ENCODE data around the gene MMS22L.
A peak's percentile ranks its signal among the peaks of the same experiment; 100 is the strongest.

Gene MMS22L, protein sequence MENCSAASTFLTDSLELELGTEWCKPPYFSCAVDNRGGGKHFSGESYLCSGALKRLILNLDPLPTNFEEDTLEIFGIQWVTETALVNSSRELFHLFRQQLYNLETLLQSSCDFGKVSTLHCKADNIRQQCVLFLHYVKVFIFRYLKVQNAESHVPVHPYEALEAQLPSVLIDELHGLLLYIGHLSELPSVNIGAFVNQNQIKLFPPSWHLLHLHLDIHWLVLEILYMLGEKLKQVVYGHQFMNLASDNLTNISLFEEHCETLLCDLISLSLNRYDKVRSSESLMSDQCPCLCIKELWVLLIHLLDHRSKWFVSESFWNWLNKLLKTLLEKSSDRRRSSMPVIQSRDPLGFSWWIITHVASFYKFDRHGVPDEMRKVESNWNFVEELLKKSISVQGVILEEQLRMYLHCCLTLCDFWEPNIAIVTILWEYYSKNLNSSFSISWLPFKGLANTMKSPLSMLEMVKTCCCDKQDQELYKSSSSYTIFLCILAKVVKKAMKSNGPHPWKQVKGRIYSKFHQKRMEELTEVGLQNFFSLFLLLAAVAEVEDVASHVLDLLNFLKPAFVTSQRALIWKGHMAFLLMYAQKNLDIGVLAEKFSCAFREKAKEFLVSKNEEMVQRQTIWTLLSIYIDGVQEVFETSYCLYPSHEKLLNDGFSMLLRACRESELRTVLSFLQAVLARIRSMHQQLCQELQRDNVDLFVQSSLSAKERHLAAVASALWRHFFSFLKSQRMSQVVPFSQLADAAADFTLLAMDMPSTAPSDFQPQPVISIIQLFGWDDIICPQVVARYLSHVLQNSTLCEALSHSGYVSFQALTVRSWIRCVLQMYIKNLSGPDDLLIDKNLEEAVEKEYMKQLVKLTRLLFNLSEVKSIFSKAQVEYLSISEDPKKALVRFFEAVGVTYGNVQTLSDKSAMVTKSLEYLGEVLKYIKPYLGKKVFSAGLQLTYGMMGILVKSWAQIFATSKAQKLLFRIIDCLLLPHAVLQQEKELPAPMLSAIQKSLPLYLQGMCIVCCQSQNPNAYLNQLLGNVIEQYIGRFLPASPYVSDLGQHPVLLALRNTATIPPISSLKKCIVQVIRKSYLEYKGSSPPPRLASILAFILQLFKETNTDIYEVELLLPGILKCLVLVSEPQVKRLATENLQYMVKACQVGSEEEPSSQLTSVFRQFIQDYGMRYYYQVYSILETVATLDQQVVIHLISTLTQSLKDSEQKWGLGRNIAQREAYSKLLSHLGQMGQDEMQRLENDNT

DNA sequence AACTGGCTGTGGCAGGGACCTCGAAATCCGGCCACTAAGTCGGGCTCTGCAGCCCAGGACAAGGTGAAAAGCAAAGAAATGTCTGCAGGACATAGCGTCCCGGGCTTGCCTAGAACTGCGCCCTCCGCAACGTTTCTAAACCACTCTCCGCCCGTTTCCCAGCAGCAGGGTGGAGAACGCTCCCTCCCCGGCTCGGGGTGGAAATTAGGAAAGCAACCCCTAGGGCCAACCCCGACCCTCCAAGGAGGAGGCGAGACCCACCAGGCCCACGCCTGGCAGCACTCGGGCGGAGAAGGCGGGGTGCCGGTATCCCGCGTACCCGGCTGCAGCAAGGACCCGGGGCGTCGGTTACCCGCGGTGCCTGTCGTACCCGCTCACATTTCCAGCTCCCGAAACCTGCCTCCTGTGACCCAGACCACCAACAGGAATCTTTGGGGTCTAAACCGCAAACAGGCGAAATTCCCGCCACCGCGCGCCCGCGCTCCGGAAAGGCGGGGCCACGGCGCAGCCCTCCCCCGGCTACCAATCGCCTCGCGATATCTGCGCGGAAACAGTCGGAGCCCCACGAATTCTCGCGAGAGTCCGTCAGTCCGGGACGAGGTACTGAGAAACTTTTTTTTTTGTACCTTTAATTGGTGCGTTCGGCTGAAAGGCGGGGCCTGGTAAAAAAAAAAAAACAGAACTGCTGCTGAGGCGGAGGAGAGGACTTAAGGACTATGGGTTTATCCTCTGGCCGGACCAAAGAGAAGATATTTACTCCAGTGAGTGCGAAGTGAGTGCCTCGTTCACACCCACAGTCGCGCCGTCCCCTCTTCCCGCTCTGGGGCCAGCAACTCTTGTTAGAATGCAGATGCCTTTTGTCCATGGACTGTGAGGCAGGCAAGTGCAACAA is at the start of gene MMS22L:
Gene MMS22L, minus strand, starts transcription at position 491 of the 892 bp plus-strand sequence. CDS start 739 bp downstream, outside the sequence.
- DNase-seq = peak; percentile 91

DNA sequence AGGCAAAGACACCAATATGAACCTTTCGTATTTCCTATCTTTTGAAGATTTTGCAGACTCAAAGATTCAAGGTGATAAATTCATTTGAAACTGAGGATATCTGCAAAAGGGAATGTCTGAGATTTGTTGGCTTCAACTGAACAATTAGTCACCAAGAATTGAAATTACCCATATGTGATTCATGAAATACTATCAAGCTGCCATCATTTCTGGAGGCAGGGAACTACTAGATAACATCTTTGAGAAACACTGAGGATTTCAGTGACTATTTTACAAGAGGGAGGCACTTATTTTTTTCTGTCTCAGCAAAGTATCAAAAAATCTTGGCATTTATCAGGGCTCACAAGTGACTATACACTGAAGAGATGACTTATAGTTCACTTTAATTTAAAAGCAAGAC is 39.8 kb upstream of the MMS22L start:
- DNase-seq = peak; percentile 4

DNA sequence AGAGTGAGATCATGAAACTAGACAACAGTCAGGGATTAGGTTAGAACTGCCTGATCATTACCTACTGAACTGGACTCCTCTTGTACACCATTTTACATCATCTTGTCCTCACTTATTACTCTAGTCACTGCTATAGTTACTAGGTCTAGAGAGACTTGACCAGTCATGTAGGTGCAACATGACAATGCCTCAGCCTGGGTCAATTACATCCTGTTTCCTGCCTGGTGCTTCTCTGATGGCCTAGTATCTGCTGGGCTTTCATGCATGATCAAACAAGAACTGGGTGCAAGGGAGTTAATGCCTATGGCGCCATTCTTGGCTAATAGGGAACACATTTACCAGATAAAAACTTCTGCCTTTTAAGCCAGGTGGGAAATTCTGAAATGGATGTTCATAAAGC is 39.2 kb upstream of the MMS22L start:
- no peak for DNase-seq

DNA sequence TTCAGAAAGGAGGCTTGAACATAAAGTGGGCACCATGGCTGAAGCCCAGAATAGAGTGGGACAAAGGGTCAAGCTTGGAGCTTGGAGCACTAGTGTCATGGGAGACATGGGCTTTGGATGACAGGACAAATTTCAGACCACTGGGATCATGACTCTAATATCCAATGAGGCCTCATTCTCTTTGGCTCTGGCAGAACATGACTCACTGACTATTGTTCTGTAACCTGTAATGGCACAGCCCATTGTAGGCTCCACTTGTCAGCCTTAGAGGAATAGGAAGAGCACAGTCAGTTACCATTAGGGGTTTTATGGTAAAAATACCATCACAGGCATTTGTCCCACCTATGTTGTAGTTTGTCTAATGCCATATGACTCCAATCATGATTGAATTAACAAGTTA is 34.0 kb upstream of the MMS22L start:
- no peak for DNase-seq

DNA sequence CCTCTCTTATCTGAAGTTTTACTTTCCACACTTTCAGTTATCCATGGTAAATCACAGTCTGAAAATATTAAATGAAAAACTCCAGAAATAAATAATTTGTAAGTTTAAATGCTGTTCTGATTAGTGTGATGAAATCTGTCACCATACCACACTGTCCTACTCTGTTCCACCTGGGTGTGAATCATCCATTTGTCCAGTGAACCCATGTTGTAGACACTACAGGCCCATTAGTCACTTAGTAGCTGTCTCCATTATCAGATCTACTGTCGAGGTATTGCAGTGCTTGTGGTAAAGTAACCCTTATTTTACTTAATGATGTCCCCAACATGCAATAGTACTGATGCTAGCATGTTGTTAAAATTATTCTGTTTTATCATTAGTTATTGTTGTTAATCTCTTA is 29.2 kb upstream of the MMS22L start:
- DNase-seq = no peak

DNA sequence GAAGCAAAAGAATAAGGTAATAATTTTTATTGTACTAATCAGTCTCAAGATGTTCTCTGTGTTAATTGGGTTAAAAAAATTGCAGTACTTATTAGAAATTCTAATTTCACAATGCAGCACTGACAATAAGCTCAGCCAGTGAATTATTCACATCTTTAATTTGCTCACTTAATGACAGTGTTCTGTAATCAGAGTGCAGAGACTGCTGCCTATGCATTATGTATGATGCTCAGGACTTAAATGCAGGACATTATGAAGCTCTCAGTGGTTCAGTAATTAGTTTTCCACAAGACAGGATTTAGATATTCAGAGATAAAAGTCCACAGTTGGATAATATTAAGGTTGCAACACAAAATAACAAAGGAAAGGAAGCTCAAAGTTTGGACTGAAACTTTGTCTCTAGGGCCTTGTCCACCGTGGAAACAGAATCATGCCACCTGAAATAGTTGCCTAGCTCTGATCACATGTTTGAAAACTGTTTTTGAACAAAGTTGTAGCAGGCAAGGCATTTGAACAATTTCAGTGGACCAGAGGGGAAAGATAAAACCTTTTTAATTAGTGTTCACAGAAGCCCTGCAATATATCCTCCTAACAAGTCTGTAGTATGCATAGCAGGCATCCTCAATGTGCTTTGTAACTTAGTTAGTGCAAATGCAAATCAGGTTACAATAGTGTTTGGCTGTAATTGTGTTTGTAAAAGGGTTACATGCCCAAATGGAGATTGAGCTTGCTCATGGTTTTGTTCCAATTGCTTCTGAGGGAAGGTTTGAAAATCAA is 23.7 kb upstream of the MMS22L start:
- no peak for DNase-seq

DNA sequence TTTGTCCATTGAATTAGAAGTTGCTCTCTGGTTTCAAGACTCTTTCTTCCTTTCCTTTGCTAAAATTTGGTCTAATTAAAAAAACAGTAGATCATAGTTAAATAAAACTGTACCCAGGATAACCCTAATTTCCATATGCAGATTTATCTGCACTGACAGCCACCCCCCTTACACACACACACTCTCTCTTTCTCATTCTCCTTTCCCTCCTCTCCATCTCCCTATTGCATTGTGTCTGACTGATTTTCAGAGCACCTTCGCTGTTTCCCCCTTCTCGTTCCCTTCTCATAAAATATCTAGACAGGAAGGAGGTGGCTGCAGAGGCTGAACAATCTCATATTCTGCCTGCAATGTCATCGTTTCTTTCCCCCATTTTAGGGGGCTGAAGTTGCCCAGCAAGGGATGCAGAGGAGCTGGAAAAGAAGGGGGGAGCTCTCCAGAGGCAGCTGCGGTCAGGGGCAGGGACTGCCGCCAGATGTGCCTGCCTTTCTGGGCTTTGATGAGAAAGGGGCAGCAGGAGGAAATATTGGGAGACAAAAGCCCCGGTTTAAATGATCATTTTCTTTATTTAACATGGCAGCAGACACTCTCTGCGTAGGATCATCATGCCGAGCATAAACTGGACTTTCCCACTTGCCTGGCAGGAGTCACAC is 22.5 kb upstream of the MMS22L start:
- no peak for DNase-seq

DNA sequence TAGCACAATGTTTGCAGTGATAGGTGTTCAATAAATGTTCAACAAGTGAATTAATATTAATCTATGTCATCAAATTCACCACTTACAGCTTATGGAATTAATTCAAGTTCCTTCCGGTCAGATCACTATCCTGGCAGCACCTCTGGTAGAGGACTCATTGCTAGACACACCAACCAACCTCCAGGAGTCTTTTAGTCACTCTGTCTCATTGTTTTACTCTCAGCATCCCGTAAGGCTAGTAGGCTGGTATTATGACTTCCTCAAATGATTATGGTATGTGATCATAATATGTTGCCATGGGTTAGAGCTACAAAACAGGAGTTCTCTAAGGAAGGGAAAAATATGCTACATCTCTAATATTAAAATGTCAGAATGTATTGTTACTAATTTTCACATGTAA is 21.7 kb upstream of the MMS22L start:
- DNase-seq = no peak

DNA sequence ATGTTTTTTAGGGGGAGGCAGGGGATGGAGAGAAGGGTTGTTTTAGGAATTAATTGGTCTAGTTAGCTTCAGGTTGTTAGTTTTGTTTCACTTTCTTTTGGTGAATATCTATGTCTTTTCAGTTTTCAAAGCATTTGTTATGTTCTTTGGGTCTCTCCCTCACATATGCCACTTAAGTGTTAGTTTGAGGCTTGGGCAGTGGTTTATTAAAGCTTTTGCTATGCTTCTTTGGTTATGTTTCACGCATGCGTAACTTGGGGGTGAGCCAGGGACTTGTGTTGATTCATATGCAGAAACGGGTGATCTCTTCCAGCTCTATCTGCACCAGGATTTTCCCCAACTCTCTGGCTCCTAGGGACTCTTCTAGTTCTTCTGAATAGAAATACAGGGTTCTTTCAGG is 11.4 kb upstream of the MMS22L start:
- no peak for DNase-seq

DNA sequence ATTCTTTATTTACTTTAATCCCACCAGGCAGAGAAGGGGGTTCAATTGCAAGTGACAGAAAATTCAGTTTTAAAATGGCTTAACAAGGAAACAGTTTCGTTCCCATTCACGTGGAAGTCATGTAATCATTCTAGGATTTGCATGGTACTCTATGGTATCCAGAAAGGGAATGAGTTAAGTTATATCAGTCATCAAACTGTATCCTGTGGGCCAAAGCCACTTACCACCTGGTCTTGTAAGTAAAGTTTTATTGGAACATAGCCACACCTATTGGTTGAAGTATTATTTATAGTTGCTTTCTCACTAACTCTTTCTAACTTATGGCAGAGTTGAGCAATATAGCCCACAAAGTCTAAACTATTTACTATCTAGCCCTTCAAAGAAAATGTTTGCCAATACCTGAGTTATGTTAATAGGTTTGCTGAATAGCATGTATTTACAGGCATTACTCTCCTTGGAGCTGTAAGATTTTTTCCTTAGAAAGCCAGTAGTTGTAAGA is 10.2 kb upstream of the MMS22L start:
- DNase-seq = no peak

DNA sequence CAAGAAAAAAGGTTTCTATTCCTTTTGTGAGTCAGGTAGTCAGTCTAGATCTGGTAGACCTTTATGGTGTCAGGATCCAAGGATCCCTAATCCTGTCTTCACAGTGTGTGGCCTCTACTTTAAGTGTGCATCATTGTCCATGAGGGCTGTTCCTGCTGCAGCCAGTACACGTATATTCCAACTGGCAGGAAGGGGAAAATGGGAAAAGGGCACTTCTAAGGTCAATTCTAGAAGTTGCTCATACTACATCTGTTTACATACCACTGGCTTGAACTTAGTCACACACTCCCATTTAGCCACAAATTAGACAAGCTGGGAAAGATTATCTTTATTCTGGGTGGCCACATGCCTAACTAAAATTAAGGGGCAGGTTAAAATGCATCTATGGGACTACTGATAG is 9.7 kb upstream of the MMS22L start:
- no peak for DNase-seq

DNA sequence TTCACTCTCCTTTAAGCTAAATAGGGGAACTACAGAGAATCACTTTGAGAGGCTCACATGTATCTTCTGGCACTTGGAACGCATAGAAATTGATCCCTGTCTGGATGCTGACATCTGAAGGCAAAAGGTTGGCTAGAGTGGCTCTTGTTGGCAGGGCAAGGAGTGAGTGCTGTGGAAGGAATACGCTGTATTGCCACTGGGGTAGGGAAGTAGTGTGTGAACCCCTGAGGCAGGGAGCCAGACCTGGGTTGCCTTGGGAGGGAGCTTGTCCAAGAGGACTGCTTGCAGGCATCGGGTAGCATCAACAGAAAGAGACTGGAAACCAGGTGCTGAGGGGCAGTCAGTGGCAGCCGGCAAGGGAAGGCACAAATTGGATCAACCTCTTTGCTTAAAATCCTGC is 8.9 kb upstream of the MMS22L start:
- no peak for DNase-seq

DNA sequence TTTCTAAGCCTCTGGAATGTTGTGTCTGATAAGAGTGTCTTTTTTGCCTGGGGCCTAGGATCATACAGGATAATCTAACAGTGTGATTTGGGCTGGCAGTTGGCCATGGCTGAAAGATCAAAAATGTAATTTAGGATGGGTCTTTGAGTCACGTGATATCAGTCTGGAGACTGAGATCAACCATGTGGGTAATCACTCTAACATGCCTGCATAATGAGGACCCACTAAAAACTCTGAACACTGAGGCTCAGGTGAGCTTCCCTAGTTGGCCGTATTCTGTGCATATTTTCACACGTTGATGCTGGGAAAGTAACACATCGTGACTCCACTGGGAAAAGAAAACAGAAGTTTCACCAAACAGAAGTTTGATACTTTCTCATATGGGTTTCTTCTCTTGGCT is 6.3 kb upstream of the MMS22L start:
- DNase-seq = no peak

DNA sequence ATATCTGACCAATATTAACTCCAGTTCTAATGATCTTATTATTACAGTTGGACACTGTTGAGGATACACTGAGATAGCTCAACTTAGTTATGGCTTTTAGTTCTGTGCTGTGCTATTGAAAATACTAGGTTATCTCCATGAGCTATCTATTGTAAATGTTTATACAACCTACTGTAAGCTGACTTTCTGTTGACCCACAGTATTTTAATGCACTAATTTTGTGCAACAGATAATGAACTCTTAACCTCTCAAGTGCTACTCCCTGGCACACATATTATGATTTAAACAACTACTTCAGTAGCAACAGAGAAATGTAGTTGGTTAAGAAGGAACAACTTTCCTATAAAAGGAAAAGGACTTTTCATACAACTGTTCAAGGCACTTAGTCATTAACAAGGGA is 5.2 kb upstream of the MMS22L start:
- DNase-seq = no peak

DNA sequence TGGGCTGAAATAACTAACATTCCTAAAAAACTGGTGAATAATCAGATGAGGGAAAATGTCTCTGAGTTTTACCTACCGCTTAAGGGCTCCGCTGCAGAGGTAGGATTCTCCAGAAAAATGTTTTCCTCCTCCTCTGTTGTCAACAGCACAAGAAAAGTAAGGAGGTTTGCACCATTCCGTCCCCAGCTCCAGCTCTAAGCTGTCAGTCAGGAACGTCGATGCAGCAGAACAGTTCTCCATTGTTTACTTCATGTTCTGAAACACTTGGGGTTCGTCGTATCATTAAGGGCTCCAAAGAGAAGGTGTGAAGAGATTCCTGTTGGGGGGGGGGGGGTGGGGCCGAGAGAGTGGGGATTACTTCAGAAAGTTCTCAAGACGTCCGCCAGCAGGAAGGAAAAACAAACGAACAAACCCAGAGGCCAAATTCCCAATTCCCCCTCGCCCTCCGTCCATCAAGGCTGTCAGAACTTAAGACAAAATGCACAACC is 734 bp downstream of the MMS22L start:
- no peak for DNase-seq

DNA sequence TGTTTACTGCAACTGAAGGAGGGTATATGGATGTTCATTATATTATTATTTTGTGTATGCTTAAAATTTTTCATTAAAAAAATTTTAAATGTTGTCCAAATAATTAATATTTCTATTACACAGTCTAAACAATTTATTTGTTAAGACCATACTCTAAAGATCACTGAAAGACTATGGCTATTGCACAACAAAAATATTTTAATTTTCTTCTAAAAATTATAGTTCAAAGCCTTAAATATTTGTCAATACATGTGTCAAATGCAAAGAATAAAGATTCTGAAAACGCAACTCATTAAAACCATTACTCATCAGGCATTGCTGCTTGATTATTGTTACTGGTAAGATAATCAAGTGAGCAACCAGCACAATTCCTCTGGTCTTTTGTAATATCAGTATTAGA is 2.2 kb downstream of the MMS22L start:
- no peak for DNase-seq

DNA sequence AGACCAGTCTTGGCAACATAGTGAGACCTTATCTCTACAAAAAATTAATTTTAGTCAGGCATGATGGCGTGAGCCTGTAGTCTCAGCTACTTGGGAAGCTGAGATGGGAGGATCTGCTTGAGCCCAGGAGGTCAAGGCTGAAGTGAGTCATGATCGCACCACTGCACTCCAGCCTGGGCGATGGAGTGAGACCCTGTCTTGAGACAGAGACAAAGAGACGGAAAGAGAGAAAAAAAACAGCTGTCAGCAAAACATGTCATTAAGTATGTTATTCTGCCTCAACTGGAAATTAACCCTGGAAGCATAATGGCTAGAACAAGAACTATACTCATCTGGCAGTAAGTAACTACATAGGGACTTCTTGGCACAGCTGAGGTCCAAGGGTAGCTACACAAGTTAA is 7.2 kb downstream of the MMS22L start:
- DNase-seq = no peak

DNA sequence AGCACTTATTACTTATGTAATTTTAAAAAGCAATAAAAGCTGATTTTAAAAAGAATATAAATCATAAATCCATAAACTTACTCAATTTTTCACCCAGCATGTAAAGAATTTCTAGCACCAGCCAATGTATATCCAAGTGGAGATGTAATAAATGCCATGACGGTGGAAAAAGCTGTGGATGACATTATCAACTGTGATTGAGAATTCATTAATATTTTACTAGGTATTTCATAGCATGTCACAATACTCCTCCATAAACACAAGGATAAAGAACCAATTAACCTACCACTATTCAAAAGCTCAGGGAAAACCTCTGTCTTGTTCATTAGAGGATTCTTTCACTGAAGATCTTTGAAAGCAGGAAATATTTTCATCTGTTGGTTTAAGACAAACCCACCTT is 13.2 kb downstream of the MMS22L start:
- DNase-seq = no peak

DNA sequence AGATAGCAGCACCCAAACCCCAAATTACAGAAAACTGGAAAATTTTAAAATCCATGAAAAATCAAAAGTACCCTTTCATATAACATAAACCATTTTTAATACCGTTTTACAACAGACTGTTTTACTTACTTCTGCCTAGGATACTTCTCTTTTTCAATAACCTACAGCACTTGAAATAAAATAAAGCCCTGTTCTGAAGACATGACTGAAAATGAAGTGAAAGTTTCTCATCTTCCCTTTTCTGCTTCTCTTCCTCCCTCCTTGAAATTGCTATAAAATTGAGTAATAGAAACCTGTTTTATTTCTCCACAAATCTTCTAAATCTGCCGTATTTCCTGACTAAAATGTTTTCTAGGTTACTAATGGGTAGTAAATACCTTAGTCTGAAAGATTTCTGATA is 20.3 kb downstream of the MMS22L start:
- DNase-seq = no peak

DNA sequence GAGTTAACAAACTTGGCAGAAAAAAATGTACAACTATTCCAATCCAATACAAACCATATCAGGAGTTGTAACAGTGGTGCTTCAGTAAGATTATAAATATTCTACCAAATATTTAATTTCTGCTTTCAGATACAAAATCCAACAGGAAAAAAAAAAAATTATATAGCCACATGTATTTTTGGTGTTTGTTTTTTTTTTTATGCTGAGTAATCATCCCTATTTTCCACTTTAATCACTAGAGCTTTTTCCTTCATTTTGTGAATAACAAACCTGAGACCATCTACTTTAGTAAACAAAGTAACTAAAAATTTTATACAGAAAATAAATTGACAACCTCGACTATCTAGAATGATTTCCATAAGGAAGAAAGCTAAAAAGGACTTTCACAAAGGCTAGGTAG is 36.2 kb downstream of the MMS22L start:
- no peak for DNase-seq

DNA sequence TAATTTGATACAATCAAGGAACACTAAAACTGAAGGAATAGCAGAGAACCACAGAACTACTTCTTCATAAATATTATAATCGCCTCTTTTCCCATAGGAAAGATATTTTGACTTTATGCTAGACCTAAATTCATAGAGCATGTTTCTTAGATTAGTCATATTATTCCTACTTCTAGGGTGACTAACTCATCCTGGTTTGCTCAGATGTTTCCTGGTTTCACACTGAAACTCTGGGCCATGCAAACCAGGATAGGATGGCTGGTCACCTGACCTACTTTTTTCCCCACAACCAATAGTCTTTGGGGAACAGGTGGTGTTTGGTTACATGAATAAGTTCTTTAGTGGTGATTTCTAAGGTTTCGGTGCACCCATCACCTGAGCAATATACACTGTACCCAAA is 42.8 kb downstream of the MMS22L start:
- DNase-seq = peak; percentile 77
